ENCODE results near the gene CAB39L. TPM values are rescaled to one million over a fixed set of nuclear protein-coding genes. Genes with fewer than 3 reads are reported as not detected.

CAB39L gene
- total RNA-seq, 4 donors from 2014 or later, result 84.2 to 131 (median 114) TPM

- H3K36me3 ChIP-seq, result no peaks in the 10 kb centered on the region
- H3K9me3 ChIP-seq, result no peaks in the 10 kb centered on the region
- WGBS, 2 donors (ENCODE audit: low coverage in 1 of 2), result 100% methylated on average over 1 of the region's 1 CpG
- no peak for TF ChIP-seq POLR2AphosphoS5 (IDR thresholded peaks at IDR 0.05)
- no peak for TF ChIP-seq EP300 (IDR thresholded peaks at IDR 0.05)
- TF ChIP-seq POLR2A (IDR thresholded peaks at IDR 0.05), result no peak
- no peak for TF ChIP-seq CTCF (IDR thresholded peaks at IDR 0.05)
- H3K27me3 ChIP-seq, result no peaks in the 10 kb centered on the region
- H3K27ac ChIP-seq, result no peak overlapping the region
- H3K4me3 ChIP-seq, result no peak overlapping the region
- no peaks in the 10 kb centered on the region for H3K4me1 ChIP-seq
- ATAC-seq, result no peak
Measured at GRCh38 chr13:49418206-49418605, 25.7 kb downstream of the CAB39L start.

GRCh38 chr13:49417161-49417560 is 26.7 kb downstream of the CAB39L start:
- H3K4me3 ChIP-seq, result no peak overlapping the region
- no peak for ATAC-seq
- H3K4me1 ChIP-seq, result no peaks in the 10 kb centered on the region
- no peaks in the 10 kb centered on the region for H3K9me3 ChIP-seq
- no peaks in the 10 kb centered on the region for H3K36me3 ChIP-seq
- H3K27me3 ChIP-seq, result no peaks in the 10 kb centered on the region
- 73 to 81% methylated on average over 3 of the region's 3 CpGs for WGBS, 2 donors (ENCODE audit: low coverage in 1 of 2)
- TF ChIP-seq CTCF (IDR thresholded peaks at IDR 0.05), result no peak
- H3K27ac ChIP-seq, result no peak overlapping the region

- ATAC-seq, result no peak
- TF ChIP-seq CTCF (IDR thresholded peaks at IDR 0.05) (no peak), POLR2A (IDR thresholded peaks at IDR 0.05) (no peak), POLR2AphosphoS5 (IDR thresholded peaks at IDR 0.05) (no peak), EP300 (IDR thresholded peaks at IDR 0.05) (no peak)
- 69 to 80% methylated on average over 2 of the region's 2 CpGs for WGBS, 2 donors (ENCODE audit: low coverage in 1 of 2)
Measured at GRCh38 chr13:49412749-49413148, 31.1 kb downstream of the CAB39L start.

GRCh38 chr13:49411353-49411752 is 32.5 kb downstream of the CAB39L start:
- no peak for ATAC-seq
- Histone ChIP-seq H3K4me3 (no peak overlapping the region), H3K36me3 (no peaks in the 10 kb centered on the region), H3K9me3 (no peaks in the 10 kb centered on the region), H3K27ac (no peak overlapping the region), H3K4me1 (peaks cover 0 to 11% (median 0%) of the 10 kb centered on the region in 3 donors), H3K27me3 (no peaks in the 10 kb centered on the region)
- no peak for TF ChIP-seq CTCF (IDR thresholded peaks at IDR 0.05)
- TF ChIP-seq POLR2AphosphoS5 (IDR thresholded peaks at IDR 0.05), result no peak
- no peak for TF ChIP-seq EP300 (IDR thresholded peaks at IDR 0.05)
- TF ChIP-seq POLR2A (IDR thresholded peaks at IDR 0.05), result no peak
- WGBS, 2 donors (ENCODE audit: low coverage in 1 of 2), result 90 to 100% methylated on average over 1 to 5 of the region's 5 CpGs

More at GRCh38 chr13:49412749-49413148, 31.1 kb downstream of the CAB39L start:
- Histone ChIP-seq H3K36me3 (no peaks in the 10 kb centered on the region), H3K9me3 (no peaks in the 10 kb centered on the region), H3K27me3 (no peaks in the 10 kb centered on the region), H3K4me1 (peaks cover 0 to 11% (median 0%) of the 10 kb centered on the region in 3 donors), H3K27ac (no peak overlapping the region), H3K4me3 (no peak overlapping the region)

- Histone ChIP-seq H3K27me3 (no peaks in the 10 kb centered on the region), H3K9me3 (no peaks in the 10 kb centered on the region), H3K27ac (peak overlapping the region in 1 of 4 donors; percentile 36), H3K4me1 (peaks cover 0 to 11% (median 0%) of the 10 kb centered on the region in 3 donors), H3K4me3 (no peak overlapping the region), H3K36me3 (no peaks in the 10 kb centered on the region)
- no peak for ATAC-seq
- TF ChIP-seq POLR2A (IDR thresholded peaks at IDR 0.05) (no peak), POLR2AphosphoS5 (IDR thresholded peaks at IDR 0.05) (no peak), CTCF (IDR thresholded peaks at IDR 0.05) (no peak), EP300 (IDR thresholded peaks at IDR 0.05) (no peak)
Measured at GRCh38 chr13:49410477-49410876, 33.4 kb downstream of the CAB39L start.
